HUES48 (cell line): Measurements from ENCODE around the gene UTP15.

Experiments used
- H3K27ac ChIP-seq: one replicate; pipeline ENCODE4 v1.7.0; 2013; ENCODE audit warnings: low read depth, low read length, inconsistent platforms
- H3K27me3 ChIP-seq: 2 replicates; pipeline ENCODE4 v1.6.1; 2013; ENCODE audit warnings: mild to moderate bottlenecking, low read length; ENCODE audit not compliant: control insufficient read depth, insufficient read depth
- H3K36me3 ChIP-seq: 2 replicates; pipeline ENCODE4 v1.6.1; 2013; ENCODE audit warnings: low read length; ENCODE audit not compliant: control insufficient read depth, insufficient read depth
- H3K4me1 ChIP-seq: 2 replicates; pipeline ENCODE4 v1.6.1; 2013; ENCODE audit warnings: mild to moderate bottlenecking, low read length; ENCODE audit not compliant: control insufficient read depth, insufficient read depth
- H3K4me3 ChIP-seq: 2 replicates; pipeline ENCODE4 v1.5.1; 2013; ENCODE audit warnings: mild to moderate bottlenecking, low read depth, low read length
- H3K9ac ChIP-seq: 2 replicates; pipeline ENCODE4 v1.6.1; 2013; ENCODE audit warnings: mild to moderate bottlenecking, low read depth, low read length, moderate library complexity
- H3K9me3 ChIP-seq: 2 replicates; pipeline ENCODE4 v1.6.1; 2013; ENCODE audit warnings: low read length; ENCODE audit not compliant: control insufficient read depth, insufficient read depth

UTP15 gene, protein sequence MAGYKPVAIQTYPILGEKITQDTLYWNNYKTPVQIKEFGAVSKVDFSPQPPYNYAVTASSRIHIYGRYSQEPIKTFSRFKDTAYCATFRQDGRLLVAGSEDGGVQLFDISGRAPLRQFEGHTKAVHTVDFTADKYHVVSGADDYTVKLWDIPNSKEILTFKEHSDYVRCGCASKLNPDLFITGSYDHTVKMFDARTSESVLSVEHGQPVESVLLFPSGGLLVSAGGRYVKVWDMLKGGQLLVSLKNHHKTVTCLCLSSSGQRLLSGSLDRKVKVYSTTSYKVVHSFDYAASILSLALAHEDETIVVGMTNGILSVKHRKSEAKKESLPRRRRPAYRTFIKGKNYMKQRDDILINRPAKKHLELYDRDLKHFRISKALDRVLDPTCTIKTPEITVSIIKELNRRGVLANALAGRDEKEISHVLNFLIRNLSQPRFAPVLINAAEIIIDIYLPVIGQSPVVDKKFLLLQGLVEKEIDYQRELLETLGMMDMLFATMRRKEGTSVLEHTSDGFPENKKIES

DNA sequence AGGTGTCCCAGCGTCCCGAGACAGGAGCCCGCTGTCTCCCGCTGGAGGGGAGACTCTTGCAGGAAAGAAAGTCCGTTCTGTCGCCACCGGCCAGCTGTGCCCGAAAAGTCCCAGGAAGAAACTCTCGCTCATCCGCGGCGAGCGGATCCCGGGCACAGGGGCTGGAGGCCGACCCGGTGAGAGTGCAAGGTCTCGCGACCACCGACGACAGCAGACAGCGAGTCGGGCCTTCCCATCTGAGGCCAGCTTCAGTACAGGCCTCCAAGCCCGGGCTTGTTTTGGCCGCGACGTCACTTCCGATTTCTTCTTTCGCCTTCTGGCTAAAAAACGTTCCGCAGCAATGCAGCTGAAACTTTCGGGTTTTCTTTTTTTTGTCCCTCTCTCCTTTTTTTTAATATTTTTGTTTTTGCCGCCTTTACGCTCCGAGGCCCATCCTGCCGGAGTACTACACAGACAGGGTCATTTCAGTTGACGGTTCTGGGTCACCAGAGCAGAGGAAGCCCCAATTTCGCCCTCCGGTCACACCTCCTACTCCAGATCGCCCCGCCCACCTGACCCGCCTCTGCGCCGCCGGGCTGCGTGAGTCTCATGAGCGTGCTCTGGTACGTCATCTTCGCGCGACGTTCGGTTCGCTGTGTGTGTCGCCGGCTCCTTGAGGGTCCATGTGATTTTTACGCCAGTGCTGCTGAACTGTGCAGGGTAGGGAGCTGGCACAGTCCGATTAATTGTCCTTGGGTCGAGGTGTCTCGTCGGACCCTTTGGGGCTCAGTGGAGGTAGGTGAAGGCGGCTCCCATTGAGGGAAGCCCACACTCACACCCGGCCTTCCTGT lies at the start of gene UTP15, which contains the start of gene ANKRA2:
TSS of gene UTP15 (plus strand) at position 605 of the 830 bp plus-strand sequence. CDS start 1,602 bp downstream, outside the sequence.
TSS of gene ANKRA2 (minus strand) at position 501 of the 830 bp plus-strand sequence. CDS start 2,758 bp downstream, outside the sequence.
- Histone ChIP-seq H3K27ac (peak within 1 kb of the TSS; percentile 82), H3K36me3 (peaks cover 37% of the 10 kb centered on the region), H3K27me3 (no peaks in the 10 kb centered on the region)

DNA sequence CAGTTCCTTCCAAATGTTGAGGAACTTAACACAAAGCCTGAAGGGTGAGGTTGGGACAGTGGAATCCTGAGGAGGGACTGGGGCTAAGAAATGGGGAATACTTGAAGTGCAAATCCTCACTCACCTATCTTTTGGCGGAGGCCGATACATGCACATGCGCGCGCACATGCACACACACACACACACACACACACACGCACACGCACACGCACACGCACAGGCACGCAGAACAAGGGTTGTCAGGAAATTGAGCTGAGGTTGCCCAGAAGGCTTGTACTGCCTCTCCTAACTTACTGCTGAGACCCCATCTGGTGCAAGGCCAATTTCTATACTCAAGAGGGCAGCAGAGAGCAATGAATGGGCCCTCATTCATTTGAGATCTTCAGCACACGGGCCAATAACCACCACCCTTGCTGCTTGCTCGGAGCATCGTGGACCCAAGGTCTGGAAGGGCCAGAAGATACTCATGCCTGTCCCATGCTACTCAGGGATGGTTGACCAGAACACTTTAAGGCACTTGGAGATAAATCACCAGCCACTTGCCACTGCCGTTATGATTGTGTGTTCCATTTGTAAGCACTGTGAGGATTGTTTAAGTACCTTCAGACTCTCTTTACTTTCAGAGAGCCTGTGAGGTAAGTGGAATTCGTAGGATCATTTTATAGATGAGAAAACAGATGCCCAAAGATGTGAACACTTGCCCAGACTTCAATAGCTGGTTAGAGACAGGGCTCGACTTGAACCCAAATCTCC lies 45.8 kb upstream of the UTP15 start:
- Histone ChIP-seq H3K27me3 (no peaks in the 10 kb centered on the region), H3K36me3 (no peaks in the 10 kb centered on the region), H3K4me1 (no peaks in the 10 kb centered on the region), H3K9me3 (no peaks in the 10 kb centered on the region), H3K4me3 (no peak overlapping the region; the same call in 1 of the 2 replicates), H3K9ac (no peak overlapping the region), H3K27ac (no peak overlapping the region)

More for the DNA sequence above, at the start of gene UTP15, which contains the start of gene ANKRA2:
- H3K9me3 ChIP-seq = no peaks in the 10 kb centered on the region
- H3K9ac ChIP-seq = peak within 1 kb of the TSS; percentile 90
- 0 out of 2 replicates have a peak, but pooled peaks cover 4% of the 10 kb centered on the region for H3K4me1 ChIP-seq
- peak within 1 kb of the TSS; percentile 97 for H3K4me3 ChIP-seq

DNA sequence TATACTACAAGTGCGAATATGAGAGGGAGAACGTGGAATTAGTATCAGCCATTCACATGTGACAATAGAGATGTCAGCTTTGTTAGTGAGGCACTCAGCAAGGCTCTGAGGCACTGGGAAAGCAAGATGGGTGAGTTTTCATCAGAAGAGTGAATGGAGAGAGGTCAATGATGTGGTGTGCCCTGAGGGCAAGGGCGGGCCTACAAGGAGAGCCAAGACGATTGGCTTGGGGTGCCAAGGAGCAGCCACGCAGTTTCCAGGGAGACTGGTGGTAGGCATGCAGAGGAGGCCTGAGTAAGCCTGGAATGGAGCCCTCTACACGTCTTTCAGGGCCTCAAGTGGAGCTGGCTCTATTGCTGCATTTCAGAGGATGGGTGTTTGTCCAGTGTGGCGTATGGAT lies 42.6 kb upstream of the UTP15 start:
- H3K9ac ChIP-seq = no peak overlapping the region
- no peak overlapping the region for H3K4me3 ChIP-seq
- H3K27ac ChIP-seq = no peak overlapping the region
- H3K36me3 ChIP-seq = no peaks in the 10 kb centered on the region
- H3K4me1 ChIP-seq = peaks cover under 1% of the 10 kb centered on the region; the same call in 1 of the 2 replicates
- H3K27me3 ChIP-seq = no peaks in the 10 kb centered on the region
- no peaks in the 10 kb centered on the region for H3K9me3 ChIP-seq

DNA sequence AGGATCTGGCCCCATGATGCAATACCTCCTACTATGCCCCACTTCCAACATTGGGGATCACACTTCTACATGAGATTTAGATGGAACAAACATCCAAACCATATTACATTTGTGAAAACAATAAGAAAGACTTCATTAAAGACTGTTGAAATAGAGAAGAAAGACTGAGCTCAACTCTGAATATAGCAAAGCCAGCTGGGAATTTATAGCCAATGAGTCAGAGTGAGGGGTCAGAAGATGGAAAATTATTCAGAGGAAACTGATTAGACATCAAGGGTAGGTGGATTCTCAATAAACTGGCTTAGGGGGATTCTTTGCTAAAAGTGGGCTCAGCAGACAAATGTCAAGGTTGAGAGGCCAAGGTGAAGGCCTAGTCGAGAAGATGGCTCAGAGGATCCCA lies 41.7 kb upstream of the UTP15 start:
- no peaks in the 10 kb centered on the region for H3K27me3 ChIP-seq
- H3K4me1 ChIP-seq = peaks cover 9% of the 10 kb centered on the region
- no peak overlapping the region for H3K4me3 ChIP-seq
- H3K9ac ChIP-seq = no peak overlapping the region
- H3K9me3 ChIP-seq = no peaks in the 10 kb centered on the region
- H3K27ac ChIP-seq = no peak overlapping the region
- no peaks in the 10 kb centered on the region for H3K36me3 ChIP-seq

DNA sequence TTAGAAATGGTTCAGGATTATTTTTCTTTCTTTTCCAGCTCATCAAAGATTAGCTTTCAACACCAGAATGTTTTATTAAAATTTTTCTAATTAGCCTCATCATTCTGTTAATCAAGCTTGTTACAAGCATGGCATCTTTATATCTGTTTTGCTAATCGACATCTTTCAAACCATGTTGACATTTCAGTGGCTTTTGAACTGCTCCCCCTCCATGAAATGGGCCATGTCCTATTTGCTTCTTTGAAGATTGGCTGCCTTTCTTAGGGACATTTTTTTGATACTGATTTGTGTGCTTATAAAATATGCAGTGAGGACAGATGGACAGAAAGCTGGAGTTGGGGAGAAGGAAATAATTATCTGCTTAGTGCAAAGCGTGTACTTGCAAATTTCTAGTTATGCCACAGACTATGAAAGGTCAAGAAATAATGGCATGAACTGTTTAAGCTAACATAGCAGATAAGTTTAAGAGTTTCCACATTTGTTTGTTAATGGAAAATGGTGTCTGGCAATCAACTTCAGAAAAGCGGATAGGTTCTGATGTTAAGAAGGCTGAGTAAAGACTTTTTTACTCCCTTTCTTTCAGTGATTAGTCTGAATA lies 39.8 kb upstream of the UTP15 start:
- H3K27me3 ChIP-seq = no peaks in the 10 kb centered on the region
- no peak overlapping the region for H3K9ac ChIP-seq
- no peaks in the 10 kb centered on the region for H3K36me3 ChIP-seq
- no peak overlapping the region for H3K27ac ChIP-seq
- H3K4me3 ChIP-seq = no peak overlapping the region
- peaks cover 15% of the 10 kb centered on the region for H3K4me1 ChIP-seq
- H3K9me3 ChIP-seq = no peaks in the 10 kb centered on the region

DNA sequence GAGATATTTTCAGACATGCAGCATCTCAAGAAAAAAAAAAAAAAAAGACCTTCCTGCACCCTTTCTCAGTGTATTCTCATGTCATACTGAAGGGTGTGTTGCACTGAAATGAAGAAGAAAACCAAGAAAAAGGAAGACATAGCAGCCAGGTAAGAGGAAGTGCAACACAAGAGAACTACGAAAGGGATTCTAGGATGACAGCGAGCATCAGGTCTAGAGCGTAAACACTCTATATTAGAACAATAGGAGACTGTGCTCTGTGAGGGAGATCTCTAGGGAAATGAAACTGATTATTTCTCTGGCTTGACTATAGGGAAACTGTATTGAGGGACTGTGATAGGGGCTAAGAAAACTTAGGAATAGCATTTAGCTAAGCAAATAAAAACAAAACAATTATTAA lies 37.3 kb upstream of the UTP15 start:
- H3K27ac ChIP-seq = no peak overlapping the region
- H3K4me1 ChIP-seq = peaks cover 15% of the 10 kb centered on the region
- H3K9me3 ChIP-seq = no peaks in the 10 kb centered on the region
- no peak overlapping the region for H3K9ac ChIP-seq
- no peak overlapping the region for H3K4me3 ChIP-seq
- no peaks in the 10 kb centered on the region for H3K27me3 ChIP-seq
- no peaks in the 10 kb centered on the region for H3K36me3 ChIP-seq

DNA sequence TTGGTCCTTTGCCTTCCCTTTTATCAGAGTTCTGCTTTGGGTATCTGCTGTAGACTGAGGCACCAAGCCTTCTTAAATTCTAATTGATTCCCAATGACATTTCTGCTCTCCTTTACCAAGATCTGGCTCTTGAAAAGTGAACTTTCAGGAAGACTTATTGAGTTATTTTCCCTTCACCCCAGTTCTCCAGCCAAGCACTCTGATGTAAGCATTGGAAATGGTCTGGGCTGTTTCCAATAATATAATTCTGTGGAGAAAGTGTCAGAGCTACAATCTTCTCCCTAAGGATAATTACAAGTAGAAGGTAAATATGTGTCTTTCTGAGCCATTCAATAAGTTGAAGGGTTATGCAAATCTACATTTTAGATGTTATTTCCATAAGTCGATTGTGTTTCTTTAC lies 36.5 kb upstream of the UTP15 start:
- Histone ChIP-seq H3K36me3 (no peaks in the 10 kb centered on the region), H3K9ac (no peak overlapping the region), H3K4me3 (no peak overlapping the region), H3K9me3 (no peaks in the 10 kb centered on the region), H3K27me3 (no peaks in the 10 kb centered on the region), H3K4me1 (peaks cover 15% of the 10 kb centered on the region), H3K27ac (no peak overlapping the region)

DNA sequence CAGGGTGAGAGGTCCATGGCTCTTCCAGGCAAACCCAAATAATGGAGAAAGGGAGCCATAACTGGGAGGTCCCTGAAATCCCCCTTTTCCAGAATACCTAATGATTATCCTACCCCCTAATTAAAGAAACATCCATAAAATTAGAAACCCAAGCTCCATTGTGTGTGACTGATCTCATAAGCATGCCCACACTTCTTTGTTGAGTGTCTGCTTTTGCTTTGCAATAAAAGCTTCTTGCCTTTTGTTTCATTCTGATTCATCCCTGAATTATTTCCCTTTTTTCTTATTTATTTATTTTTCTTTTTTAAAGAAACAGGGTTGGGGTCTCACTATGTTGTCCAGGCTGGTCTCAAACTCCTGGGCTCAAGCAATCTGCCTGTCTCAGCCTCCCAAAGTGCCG lies 34.2 kb upstream of the UTP15 start:
- Histone ChIP-seq H3K27me3 (no peaks in the 10 kb centered on the region), H3K9ac (no peak overlapping the region), H3K36me3 (no peaks in the 10 kb centered on the region), H3K27ac (no peak overlapping the region), H3K9me3 (no peaks in the 10 kb centered on the region), H3K4me3 (no peak overlapping the region), H3K4me1 (peaks cover 15% of the 10 kb centered on the region)

DNA sequence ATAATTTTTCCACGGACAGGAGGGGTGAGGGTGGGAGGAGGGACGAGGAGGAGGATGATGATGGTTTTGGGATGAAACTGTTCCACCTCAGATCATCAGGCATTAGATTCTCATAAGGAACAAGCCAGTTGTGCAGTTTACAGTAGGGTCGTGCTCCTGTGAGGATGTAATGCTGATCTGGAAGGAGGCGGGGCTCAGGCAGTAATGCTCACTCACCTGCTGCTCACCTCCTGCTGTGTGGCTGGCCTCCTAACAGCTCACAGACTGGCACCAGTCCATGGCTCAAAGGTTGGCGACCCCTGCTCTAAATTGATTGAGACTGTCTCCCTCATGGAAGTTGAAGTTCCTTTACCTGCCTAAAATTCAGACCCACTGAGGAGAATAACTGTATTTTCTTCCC lies 33.3 kb upstream of the UTP15 start:
- Histone ChIP-seq H3K36me3 (no peaks in the 10 kb centered on the region), H3K9ac (no peak overlapping the region), H3K9me3 (no peaks in the 10 kb centered on the region), H3K27ac (no peak overlapping the region), H3K4me3 (no peak overlapping the region), H3K4me1 (peaks cover 15% of the 10 kb centered on the region), H3K27me3 (no peaks in the 10 kb centered on the region)

DNA sequence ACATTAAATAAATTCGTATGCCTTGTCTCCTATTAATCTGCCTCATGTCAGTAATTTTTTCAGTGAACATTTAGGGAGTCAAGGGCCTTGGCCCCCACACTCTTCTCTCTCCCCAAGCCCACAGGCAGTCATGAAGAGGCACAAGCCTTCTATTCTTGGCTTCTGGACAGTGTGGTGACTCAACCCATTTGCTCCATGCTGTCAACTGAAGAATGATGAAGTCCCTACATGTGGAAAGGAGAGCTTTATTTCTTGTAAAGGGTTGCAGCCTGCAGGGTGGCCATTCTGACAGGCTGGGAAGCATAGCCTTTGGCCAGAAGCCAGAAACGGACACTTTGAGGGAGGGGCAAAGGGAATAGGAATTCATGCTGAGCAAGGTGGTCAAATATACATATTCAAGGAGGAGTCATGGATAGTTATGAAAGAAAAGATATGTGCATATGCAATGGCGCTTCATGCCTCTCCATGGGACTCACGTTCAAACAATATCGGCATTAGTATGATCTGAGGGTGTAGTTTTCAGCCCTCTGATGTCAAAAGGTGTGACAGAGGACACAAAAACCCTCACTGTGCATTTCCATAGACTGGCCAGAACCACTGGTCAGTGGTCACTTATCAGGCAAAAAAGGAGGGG lies 31.4 kb upstream of the UTP15 start:
- Histone ChIP-seq H3K4me1 (peaks cover 3% of the 10 kb centered on the region), H3K36me3 (no peaks in the 10 kb centered on the region), H3K27me3 (no peaks in the 10 kb centered on the region), H3K9ac (no peak overlapping the region), H3K4me3 (no peak overlapping the region), H3K9me3 (no peaks in the 10 kb centered on the region), H3K27ac (no peak overlapping the region)
